ENCODE measurements around the gene CDC25A.

The CDC25A gene

GRCh38 chr3:48196611-48197010 lies 8.4 kb upstream of the CDC25A start:
- no peak for DNase-seq (ENCODE audit: low read depth in 2 of 2)

GRCh38 chr3:48194446-48195071 lies 6.3 kb upstream of the CDC25A start:
- DNase-seq (ENCODE audit: low read depth in 2 of 2): peak; percentile 18

DNA sequence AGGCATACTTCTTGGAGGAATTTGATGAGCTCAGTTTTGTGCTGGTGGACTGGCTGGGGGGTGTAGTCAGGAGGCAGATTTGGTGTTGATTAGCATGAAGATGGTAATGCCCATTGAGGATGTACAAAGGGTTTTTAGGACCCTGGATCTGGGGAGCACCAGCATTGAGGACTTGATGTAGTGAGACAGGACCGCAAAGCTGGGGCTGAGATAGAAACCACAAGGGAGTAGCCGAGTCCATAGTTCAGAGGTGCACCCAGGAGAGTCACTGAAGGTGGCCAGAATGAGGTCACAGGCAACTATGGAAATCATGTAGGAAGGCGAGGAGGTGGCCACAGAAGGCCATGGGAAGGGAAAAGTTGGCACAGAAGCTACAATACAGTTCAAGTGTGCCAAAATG lies 2.7 kb upstream of the CDC25A start:
- DNase-seq (ENCODE audit: low read depth in 2 of 2): no peak

GRCh38 chr3:48189321-48189720 lies 1.1 kb upstream of the CDC25A start:
- DNase-seq (ENCODE audit: low read depth in 2 of 2): no peak

DNA sequence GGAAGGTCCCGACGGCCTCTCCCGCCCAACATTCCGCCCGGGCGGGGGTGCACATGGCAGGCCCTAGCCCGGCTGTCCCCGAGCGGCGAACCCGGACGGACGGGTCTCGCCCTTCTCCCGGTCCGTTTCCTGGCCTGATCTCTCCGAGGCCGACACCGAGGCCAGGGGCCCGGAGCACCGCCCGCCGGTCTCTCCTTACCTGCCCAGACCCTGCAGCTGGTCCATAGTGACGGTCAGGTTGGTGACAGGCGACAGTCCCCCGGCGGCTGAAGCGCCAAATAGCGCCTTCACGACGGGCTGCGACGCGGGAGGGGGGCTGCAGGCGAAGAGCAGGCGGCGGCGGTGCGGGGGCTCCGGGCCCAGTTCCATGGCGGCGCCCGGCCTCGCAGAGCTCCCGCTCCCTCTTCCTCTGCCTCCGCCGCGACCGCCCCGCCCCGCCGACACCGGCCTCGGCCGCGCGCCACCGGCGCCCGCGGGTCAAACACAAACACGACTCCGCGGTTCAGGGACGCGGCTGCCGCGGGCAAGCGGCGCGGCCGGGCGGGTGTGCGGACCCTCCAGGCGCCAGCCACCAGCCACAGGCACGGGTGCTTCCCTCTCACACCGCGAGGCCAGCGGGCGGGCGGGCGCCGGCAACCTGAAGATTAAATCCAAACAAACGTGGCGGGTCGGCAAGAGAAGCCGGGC lies 495 bp downstream of the CDC25A start:
- no peak for DNase-seq (ENCODE audit: low read depth in 2 of 2)

GRCh38 chr3:48187301-48187578 lies 977 bp downstream of the CDC25A start:
- no peak for DNase-seq (ENCODE audit: low read depth in 2 of 2)

DNA sequence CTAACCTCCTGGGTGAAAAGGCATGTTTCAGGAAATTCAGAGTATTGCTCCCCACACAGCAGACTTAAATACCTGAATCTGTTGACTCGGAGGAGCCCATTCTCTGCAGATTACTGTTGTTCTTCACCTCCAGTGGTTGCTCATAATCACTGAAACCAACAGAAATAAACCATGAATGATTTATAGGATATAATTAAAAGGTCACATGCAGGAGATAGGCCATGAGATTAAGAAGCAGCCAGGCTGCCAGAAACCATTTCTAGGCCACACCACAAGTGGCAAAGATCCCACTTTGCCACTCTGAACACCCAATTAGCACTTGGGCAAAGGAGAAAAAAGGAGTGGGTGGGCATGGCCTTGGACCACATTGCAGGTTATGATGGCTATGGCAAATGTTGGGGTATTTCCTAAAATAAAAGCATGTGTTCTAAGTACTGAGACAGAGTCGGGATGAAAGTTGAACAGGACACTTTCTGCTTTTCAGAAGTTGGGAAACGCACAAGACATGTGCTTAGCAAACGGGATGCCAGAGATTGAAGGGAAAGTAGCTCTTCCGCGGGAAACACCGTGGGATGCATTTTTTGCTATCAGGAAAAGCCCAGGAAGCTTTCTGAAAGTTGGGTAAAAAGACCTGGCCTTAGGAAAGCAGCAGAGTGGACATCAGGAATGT lies 1.5 kb downstream of the CDC25A start:
- no peak for DNase-seq (ENCODE audit: low read depth in 2 of 2)

DNA sequence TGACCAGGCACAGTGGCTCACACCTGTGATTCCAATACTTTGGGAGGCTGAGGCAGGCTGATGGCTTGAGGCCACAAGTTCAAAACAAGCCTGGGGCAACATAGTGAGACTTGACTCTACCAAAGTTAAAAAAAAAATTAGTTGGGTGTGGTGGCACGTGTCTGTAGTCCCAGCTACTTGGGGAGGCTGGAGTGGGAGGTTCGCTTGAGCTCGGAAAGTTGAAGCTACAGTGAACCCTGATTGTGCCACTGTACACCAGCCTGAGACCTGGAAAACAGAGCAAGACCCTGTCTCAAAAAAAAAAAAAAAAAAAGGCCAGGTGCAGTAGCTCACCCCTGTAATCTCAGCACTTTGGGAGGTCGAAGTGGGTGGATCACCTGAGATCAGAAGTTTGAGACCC lies 3.1 kb downstream of the CDC25A start:
- DNase-seq (ENCODE audit: low read depth in 2 of 2): no peak

DNA sequence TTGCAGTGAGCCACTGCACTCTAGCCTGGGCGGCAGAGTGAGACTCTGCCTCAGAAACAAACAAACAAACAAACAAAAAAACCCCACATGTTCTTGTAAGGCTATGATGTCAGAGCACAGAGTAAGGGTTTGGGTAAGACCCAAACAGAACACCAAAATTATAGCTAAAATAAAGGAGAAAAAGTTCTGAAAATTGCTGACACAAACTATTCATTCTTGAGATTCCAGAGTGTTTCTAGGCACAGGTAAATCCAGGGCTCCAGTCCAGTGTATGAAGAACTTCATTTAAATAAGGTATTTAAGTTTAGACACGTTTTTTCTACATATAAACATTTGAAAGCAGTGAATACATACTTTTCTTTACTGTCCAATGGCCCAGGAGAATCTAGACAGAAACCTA lies 3.9 kb downstream of the CDC25A start:
- DNase-seq (ENCODE audit: low read depth in 2 of 2): no peak

GRCh38 chr3:48180531-48181253 lies 7.5 kb downstream of the CDC25A start:
- DNase-seq (ENCODE audit: low read depth in 2 of 2): no peak

DNA sequence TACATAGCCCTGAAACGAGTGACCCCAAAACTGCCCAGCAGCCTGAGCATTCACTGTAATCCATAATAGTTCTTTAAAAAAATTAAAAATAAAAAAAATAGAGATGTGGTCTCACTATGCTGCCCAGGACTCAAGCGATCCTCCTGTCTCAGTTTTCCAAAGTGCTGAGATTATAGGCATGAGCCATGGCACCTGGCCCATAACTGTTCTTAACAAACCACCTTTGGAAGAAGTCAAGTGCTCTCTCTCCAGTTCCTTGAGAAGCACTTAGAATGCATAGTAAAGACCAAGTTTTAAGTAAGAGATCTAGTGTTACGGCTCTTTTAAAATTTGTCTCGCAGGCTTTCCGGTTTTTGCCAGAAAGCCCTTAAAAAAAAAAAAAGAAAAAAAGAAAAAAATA lies 8.2 kb downstream of the CDC25A start:
- DNase-seq (ENCODE audit: low read depth in 2 of 2): no peak

DNA sequence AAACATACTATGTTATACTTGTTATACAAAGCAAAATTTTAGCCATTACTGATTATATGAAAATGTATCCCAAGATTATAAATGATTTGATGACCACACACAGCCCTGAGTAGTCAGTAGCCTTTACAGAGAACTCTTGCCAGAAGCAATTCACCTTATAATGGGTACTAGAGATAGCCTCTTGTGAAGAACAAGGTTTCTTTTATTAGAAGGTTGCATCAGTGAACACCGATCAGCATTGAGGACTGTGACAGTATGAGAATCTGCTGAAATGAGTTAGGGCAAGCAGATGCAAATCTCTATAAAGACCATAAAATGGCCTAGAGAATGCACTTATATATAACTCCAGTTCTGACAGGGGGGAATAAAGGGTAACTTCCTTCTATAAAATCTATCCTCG lies 10.1 kb downstream of the CDC25A start:
- DNase-seq (ENCODE audit: low read depth in 2 of 2): no peak

DNA sequence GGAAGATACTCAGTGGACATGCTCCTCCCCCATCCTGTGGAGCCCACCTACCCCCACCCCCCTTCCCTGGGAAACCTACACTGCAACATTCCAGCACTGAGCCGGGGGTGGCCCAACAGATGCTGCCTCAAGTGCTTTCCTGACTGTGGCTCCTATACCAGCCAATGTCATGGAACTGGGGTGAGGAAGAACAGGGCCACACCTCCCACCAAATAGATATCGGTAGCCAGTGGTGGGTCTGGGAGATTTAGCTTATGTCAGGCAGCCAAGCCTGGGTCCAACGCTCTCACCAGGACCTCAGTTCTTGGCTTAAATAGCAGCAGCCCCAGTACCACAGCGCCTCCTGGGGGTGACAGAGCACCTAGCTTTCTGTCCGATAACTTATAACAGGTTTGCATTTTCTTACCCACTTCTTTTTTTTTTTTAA lies 30.3 kb downstream of the CDC25A start:
- peak; percentile 12 to 15 for DNase-seq (ENCODE audit: low read depth in 2 of 2)

GRCh38 chr3:48157202-48157840 lies 30.9 kb downstream of the CDC25A start:
- DNase-seq (ENCODE audit: low read depth in 2 of 2): no peak

DNA sequence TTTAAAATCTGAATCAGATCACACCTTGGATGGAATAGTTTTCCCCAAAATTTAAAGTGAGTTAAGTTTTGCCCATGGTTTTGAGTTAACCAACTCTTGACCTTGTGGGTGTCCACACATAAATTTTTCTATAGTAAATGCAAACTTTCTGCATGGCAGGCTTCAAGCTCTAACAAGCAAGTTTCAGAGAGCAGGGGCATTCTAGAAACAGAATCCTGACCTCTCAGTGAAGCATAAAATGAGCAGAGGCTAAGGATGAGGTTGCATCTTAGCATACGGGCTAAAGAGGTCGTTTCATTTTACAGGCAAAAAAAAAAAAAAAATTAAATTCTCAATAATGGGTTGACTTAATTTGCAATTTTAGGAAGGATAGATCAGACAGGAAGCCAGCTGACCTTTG lies 32.1 kb downstream of the CDC25A start:
- DNase-seq (ENCODE audit: low read depth in 2 of 2): no peak

DNA sequence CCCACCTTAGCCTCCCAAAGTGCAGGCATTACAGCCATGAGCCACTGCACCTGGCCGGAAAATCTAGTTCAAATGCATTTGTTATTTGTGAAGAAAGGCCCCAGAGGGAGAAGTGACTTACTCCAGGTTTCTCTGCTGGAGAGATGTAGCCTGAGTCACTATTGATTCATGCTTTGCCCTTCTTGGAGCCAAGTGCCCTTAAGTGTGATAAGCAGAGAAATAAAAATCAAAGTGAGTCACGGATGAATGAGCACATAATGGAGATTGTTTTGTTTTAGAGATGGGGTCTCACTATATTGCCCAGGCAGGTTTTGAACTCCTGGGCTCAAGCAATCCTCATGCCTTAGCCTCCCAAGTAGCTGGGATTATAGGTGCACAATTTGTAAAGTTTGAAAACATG lies 33.1 kb downstream of the CDC25A start:
- DNase-seq (ENCODE audit: low read depth in 2 of 2): peak; percentile 10 to 18

DNA sequence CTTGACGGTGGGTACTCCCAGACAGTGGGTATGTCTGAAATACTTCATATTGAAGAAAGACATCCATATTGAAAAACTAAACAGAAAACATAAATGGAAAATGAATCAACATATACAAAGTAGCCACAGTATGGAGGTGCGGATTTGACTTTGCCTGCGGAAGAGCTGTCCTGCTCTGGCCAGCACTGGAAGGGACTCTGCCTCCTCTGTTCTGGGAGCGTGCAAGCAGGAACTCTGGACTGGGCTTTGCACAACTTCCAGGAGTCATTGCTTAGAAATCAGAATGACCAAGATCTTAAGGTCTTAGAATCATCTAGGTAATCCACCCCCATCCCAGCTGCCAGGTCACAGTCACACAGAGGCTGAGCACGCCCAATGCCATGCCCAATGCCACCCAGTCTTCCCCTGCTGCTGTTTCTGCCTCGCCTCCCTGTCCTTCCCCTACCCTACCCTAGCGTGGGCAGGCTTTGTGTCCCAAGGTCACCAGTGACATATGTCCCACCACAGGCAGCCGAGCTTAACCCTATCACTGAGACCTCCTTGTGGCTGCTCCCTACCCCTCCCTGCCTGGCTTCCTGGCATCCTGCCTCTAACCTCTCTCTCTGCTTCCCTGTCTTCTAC lies 36.3 kb downstream of the CDC25A start:
- no peak for DNase-seq (ENCODE audit: low read depth in 2 of 2)

DNA sequence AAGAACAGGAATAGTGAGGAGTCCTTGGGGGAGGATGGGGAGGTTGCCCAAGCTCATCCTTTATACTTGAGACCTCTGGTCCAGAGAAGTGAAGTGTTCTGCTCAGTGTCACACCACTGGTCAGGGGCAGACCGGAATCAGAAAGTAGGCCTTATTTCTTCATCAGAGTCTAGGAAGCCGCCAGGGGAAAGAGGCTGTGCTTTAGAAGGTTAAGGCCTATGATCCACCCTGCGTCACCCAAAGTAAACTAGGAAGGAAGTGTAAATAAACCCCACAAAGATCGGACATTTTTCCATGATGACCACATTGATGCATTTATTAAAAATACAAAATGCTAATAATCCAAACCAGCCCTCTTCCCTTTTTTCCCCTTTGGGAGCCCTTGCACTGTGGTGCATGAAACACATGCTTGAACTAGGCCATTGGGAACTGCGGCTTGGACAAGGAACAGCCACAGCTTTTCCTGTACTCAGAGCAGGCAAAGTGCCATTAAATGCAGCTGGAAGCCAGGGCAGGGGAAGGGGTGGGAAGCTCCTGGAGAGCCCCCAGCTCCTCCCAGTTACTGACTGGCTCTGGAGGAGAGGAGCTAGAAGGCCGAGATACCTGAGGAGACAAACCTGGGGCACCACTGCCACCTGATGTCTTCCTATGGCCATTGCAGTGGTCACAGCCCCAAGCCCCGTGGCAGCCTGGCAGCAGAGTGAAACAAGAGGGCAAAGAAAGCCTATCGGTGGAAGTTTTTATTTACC lies 37.0 kb downstream of the CDC25A start:
- DNase-seq (ENCODE audit: low read depth in 2 of 2): peak; percentile 29 to 34

- no peak for DNase-seq (ENCODE audit: low read depth in 2 of 2)
These were observed 44.2 kb downstream of the CDC25A start for GRCh38 chr3:48143992-48144391.

- DNase-seq (ENCODE audit: low read depth in 2 of 2): no peak
These were observed 44.6 kb downstream of the CDC25A start for GRCh38 chr3:48143567-48143966.

DNA sequence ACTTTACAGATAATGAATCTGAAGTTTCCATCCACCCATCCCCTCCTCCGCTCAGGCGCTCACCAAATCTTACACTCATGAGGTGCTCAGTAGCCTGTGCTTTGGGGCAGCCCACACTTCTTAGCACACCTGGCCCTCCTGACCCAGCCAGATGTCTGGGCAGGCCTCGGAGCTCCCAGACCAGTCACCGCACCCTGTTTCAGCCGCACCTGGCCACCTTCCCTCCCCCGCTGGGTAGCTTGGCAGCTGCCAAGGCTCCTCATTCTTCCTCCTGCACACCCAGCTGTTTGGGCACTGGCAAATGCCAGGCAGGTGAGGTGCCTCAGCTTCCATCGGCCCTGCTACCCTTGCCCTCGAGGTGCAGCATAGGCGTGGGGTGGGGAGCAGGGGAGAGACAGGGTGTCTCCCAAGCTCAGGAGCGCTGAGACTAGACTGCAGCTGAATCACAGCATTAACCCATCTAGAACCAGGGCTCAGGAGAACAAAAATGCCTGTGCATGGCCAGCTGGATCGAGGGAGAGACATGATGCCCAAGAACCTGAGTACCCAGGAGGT lies 45.8 kb downstream of the CDC25A start:
- no peak for DNase-seq (ENCODE audit: low read depth in 2 of 2)

All from fibroblast of skin of left biceps (primary cell).